Panc1 (cell line): ENCODE results near the gene PSMA5. TPM values are rescaled to one million over a fixed set of nuclear protein-coding genes. Genes with fewer than 3 reads are reported as not detected.
A peak's percentile ranks its signal among the peaks of the same experiment; 100 is the strongest.

Source experiments
- ATAC-seq: fragments of 200-7000 bp; cut with Tn5 transposase; 2 replicates; pipeline ENCODE4 v1.9.1; 2020; ENCODE audit warnings: mild to moderate bottlenecking, moderate library complexity
- BruUV-seq: library from RNA; stranded (reverse); fragments of 400-500 nt; replicated peaks from 2 replicates; lab custom pipeline; 2021; lab: Mats Ljungman, UMichigan
- CTCF ChIA-PET: fragments of 300-600 bp; sonication (Branson Sonifier 250); formaldehyde crosslinking; loops from one replicate; lab custom pipeline; 2022; ENCODE audit warnings: antibody characterized with exemption; lab: Charles Lee
- POLR2A ChIA-PET: fragments of 300-600 bp; sonication (Branson Sonifier 250); formaldehyde crosslinking; loops from one replicate; lab custom pipeline; 2022; ENCODE audit warnings: antibody characterized with exemption; lab: Charles Lee
- DNase-seq: peaks from one replicate; pipeline ENCODE4 v3.0.0-alpha.2; 2010; ENCODE audit warnings: low read depth, low spot score
- H3K27ac ChIP-seq: 2 replicates; pipeline ENCODE4 v1.5.1; 2011; ENCODE audit warnings: mild to moderate bottlenecking, low read length, inconsistent platforms
- H3K27me3 ChIP-seq: fragments of 200-500 bp; sonication (Bioruptor generic); 2 replicates; pipeline ENCODE4 v1.6.0; 2014; ENCODE audit warnings: low read length, inconsistent platforms; ENCODE audit not compliant: control insufficient read depth, insufficient read depth
- H3K36me3 ChIP-seq: fragments of 200-500 bp; sonication (Bioruptor generic); 2 replicates; pipeline ENCODE4 v1.5.1; 2014; ENCODE audit warnings: inconsistent platforms, mild to moderate bottlenecking, low read length, moderate library complexity; ENCODE audit not compliant: control insufficient read depth, insufficient read depth
- H3K4me1 ChIP-seq: 2 replicates; pipeline ENCODE4 v1.5.1; 2011; ENCODE audit warnings: inconsistent platforms, mild to moderate bottlenecking, low read length, moderate library complexity; ENCODE audit not compliant: control insufficient read depth, insufficient read depth
- H3K4me3 ChIP-seq, 2 experiments: 2 replicates each; pipeline ENCODE4 v1.5.1; 2011 to 2012; ENCODE audit warnings: low read depth in 2 of 2, low read length in 2 of 2, mild to moderate bottlenecking in 2 of 2, inconsistent platforms in 1 of 2, moderate library complexity in 1 of 2
- H3K9me3 ChIP-seq: fragments of 200-500 bp; sonication (Bioruptor generic); 2 replicates; pipeline ENCODE4 v1.5.1; 2014; ENCODE audit warnings: low read depth, mild to moderate bottlenecking, inconsistent platforms, low read length, moderate library complexity; ENCODE audit not compliant: control insufficient read depth, insufficient read depth
- POLR2AphosphoS5 ChIP-seq: IDR thresholded peaks from 2 replicates; pipeline ENCODE4 v1.6.1; 2012; ENCODE audit warnings: mild to moderate bottlenecking, low read depth, low read length, moderate library complexity
- SIN3A ChIP-seq: IDR thresholded peaks from 2 replicates; pipeline ENCODE4 v1.6.1; 2012; ENCODE audit warnings: low read depth, mild to moderate bottlenecking, low read length, moderate library complexity, borderline replicate concordance; ENCODE audit not compliant: insufficient read depth
- TCF7L2 ChIP-seq: IDR thresholded peaks from 2 replicates; pipeline ENCODE4 v1.6.1; 2011; ENCODE audit warnings: mild to moderate bottlenecking, low read depth, low read length, inconsistent platforms
- in situ Hi-C: cut with HindIII; loops from 2 replicates; pipeline ENCODE4 v1.10.0; 2016; ENCODE audit warnings: low sequenced_read_pairs, low pct_unique_long_range_greater_than_20kb
- intact Hi-C: fragments of 100-400 bp; cut with micrococcal nuclease; formaldehyde crosslinking; loops from one replicate; pipeline ENCODE4 v1.10.0; 2022; ENCODE audit not compliant: unreplicated experiment
- total RNA-seq: library from RNA; stranded (reverse); gene quantifications from one replicate; pipeline ENCODE4 v1.2.1, GENCODE V29; 2021; ENCODE audit not compliant: unreplicated experiment
- TF ChIP-seq, protein P1 (sequence below): fragments of 450-650 bp; IDR thresholded peaks from 2 replicates; pipeline ENCODE4 v1.5.1; 2017; ENCODE audit warnings: mild to moderate bottlenecking
- TF ChIP-seq, protein P2 (sequence below), 2 experiments: IDR thresholded peaks; 2 replicates each; pipeline ENCODE4 v1.6.1; 2011 to 2012; ENCODE audit warnings: low read depth in 2 of 2, control low read depth in 1 of 2, low read length in 1 of 2, mild to moderate bottlenecking in 1 of 2, moderate library complexity in 1 of 2; ENCODE audit not compliant: insufficient read depth in 1 of 2

The PSMA5 gene
- total RNA-seq, 1 experiment from 2014 or later, result 118 TPM

DNA sequence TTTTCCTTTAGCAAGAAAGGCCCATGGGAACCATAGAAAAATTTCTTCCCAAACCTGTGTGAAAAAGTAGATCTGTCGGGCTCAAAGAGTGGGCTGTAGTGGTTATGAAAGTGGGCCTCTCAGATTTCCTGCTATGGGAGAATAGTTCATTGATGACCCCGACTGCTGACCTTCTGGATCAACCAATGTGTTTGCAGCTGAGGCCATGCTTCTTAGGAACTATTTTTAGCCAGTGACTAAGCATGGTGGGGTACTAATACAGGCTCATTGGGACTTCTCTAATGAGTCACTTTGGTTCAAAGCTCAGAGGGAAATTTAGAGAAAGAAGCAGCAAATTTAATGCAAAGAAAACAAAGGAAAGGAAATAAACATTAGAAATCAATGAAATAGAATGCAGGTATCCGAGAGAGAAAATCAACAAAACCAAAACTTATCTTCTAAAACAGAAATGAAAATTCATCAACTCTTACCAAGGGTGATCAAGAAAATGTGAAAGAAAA is 12.6 kb upstream of the PSMA5 start:
- POLR2A ChIA-PET, result interaction anchor here (0.6 kb wide), 1 partner anchor 1949 kb away, joined by 3 read pairs; no protein-coding TSS in a partner anchor
- no TSS peak for BruUV-seq
- no peaks in the 10 kb centered on the region for H3K36me3 ChIP-seq
- intact Hi-C loops (loop anchor here (10.0 kb wide), 1 partner anchor 96 kb away; the partner anchor contains the start of gene GPR61), in situ Hi-C loops (no loop called here)
- H3K4me3 ChIP-seq, result no peak overlapping the region
- H3K27me3 ChIP-seq, result peaks cover 9% of the 10 kb centered on the region
- no peak for ATAC-seq
- CTCF ChIA-PET, result no interaction called here
- no peak for TF ChIP-seq POLR2AphosphoS5
- TF ChIP-seq TCF7L2, result no peak
- TF ChIP-seq, protein P1, sequence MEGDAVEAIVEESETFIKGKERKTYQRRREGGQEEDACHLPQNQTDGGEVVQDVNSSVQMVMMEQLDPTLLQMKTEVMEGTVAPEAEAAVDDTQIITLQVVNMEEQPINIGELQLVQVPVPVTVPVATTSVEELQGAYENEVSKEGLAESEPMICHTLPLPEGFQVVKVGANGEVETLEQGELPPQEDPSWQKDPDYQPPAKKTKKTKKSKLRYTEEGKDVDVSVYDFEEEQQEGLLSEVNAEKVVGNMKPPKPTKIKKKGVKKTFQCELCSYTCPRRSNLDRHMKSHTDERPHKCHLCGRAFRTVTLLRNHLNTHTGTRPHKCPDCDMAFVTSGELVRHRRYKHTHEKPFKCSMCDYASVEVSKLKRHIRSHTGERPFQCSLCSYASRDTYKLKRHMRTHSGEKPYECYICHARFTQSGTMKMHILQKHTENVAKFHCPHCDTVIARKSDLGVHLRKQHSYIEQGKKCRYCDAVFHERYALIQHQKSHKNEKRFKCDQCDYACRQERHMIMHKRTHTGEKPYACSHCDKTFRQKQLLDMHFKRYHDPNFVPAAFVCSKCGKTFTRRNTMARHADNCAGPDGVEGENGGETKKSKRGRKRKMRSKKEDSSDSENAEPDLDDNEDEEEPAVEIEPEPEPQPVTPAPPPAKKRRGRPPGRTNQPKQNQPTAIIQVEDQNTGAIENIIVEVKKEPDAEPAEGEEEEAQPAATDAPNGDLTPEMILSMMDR, result no peak
- no peak for TF ChIP-seq SIN3A
- TF ChIP-seq, protein P2, sequence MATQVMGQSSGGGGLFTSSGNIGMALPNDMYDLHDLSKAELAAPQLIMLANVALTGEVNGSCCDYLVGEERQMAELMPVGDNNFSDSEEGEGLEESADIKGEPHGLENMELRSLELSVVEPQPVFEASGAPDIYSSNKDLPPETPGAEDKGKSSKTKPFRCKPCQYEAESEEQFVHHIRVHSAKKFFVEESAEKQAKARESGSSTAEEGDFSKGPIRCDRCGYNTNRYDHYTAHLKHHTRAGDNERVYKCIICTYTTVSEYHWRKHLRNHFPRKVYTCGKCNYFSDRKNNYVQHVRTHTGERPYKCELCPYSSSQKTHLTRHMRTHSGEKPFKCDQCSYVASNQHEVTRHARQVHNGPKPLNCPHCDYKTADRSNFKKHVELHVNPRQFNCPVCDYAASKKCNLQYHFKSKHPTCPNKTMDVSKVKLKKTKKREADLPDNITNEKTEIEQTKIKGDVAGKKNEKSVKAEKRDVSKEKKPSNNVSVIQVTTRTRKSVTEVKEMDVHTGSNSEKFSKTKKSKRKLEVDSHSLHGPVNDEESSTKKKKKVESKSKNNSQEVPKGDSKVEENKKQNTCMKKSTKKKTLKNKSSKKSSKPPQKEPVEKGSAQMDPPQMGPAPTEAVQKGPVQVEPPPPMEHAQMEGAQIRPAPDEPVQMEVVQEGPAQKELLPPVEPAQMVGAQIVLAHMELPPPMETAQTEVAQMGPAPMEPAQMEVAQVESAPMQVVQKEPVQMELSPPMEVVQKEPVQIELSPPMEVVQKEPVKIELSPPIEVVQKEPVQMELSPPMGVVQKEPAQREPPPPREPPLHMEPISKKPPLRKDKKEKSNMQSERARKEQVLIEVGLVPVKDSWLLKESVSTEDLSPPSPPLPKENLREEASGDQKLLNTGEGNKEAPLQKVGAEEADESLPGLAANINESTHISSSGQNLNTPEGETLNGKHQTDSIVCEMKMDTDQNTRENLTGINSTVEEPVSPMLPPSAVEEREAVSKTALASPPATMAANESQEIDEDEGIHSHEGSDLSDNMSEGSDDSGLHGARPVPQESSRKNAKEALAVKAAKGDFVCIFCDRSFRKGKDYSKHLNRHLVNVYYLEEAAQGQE (IDR thresholded peaks at IDR 0.05; ENCODE audit: insufficient read depth in 1 of 2, low read depth in 2 of 2, low read length in 1 of 2), result no peak
- no peaks in the 10 kb centered on the region for H3K4me1 ChIP-seq
- H3K27ac ChIP-seq, result no peak overlapping the region
- no peaks in the 10 kb centered on the region for H3K9me3 ChIP-seq
- DNase-seq, result peak; percentile 10

DNA sequence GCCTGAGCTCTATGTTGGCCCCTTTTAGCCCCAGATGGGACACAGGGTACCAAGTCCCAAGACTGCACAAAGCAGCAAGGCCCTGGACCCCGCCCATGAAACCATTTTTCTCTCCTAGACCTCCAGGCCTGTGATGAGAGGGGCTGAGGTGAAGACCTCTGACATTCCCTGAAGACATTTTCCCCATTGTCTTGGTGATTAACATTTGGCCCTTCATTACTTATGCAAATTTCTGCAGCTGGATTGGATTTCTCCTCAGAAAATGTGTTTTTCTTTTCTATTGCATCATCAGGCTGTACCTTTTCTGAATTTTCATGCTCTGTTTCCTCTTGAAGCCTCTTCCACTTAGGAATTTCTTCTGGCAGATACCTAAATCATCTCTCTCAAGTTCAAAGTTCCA is 8.2 kb upstream of the PSMA5 start:
- ATAC-seq (no peak), DNase-seq (no peak)
- in situ Hi-C loops (no loop called here), intact Hi-C loops (loop anchor here (10.0 kb wide), 1 partner anchor 100 kb away; the partner anchor contains the start of gene GPR61)
- no TSS peak for BruUV-seq
- Histone ChIP-seq H3K4me3 (no peak overlapping the region), H3K36me3 (no peaks in the 10 kb centered on the region), H3K27ac (no peak overlapping the region), H3K4me1 (no peaks in the 10 kb centered on the region), H3K9me3 (no peaks in the 10 kb centered on the region), H3K27me3 (no peaks in the 10 kb centered on the region)
- ChIA-PET CTCF (no interaction called here), POLR2A (no interaction called here)
- TF ChIP-seq POLR2AphosphoS5 (no peak), TCF7L2 (no peak), SIN3A (no peak)
- TF ChIP-seq, protein P2 (IDR thresholded peaks at IDR 0.05; ENCODE audit: insufficient read depth in 1 of 2, low read depth in 2 of 2, low read length in 1 of 2), result no peak
- TF ChIP-seq, protein P1, result no peak
